ENCODE data around the gene ACAD11.
"Not testable (repeated sequence)": the region's sequence is repeated elsewhere in the genome, so short reads cannot be mapped to it uniquely, and the experiment has no call there.

Gene ACAD11

GRCh38 chr3:132598181-132598580 is 61.4 kb downstream of the ACAD11 start:
- DNase-seq (ENCODE audit: low spot score), result no peak

GRCh38 chr3:132597660-132598059 is 61.9 kb downstream of the ACAD11 start:
- DNase-seq (ENCODE audit: low spot score), result no peak

GRCh38 chr3:132596816-132597433 is 62.7 kb downstream of the ACAD11 start, which contains the start of gene ACKR4:
ACKR4 (plus strand) TSS chr3:132597270; CDS start chr3:132600398, 3,128 bp downstream.
- DNase-seq (ENCODE audit: low spot score), result no peak

- DNase-seq (ENCODE audit: low spot score), result no peak
These were observed 63.3 kb downstream of the ACAD11 start for GRCh38 chr3:132596326-132596725.

GRCh38 chr3:132595014-132595413 is 64.6 kb downstream of the ACAD11 start:
- DNase-seq (ENCODE audit: low spot score), result no peak

- no peak for DNase-seq (ENCODE audit: low spot score)
These were observed 65.1 kb downstream of the ACAD11 start for GRCh38 chr3:132594498-132594897.

- DNase-seq (ENCODE audit: low spot score), result no peak
These were observed 65.7 kb downstream of the ACAD11 start for GRCh38 chr3:132593947-132594323.

- no peak for DNase-seq (ENCODE audit: low spot score)
These were observed 66.2 kb downstream of the ACAD11 start for GRCh38 chr3:132593241-132593946.

GRCh38 chr3:132592216-132592615 is 67.4 kb downstream of the ACAD11 start:
- no peak for DNase-seq (ENCODE audit: low spot score)

GRCh38 chr3:132587401-132587800 is 72.2 kb downstream of the ACAD11 start:
- DNase-seq (ENCODE audit: low spot score), result no peak

GRCh38 chr3:132573797-132574211 is 85.8 kb downstream of the ACAD11 start:
- no peak for DNase-seq (ENCODE audit: low spot score)

- DNase-seq (ENCODE audit: low spot score), result no peak
These were observed 89.6 kb downstream of the ACAD11 start for GRCh38 chr3:132570016-132570415.

GRCh38 chr3:132569580-132569979 is 90.0 kb downstream of the ACAD11 start:
- no peak for DNase-seq (ENCODE audit: low spot score)

- DNase-seq (ENCODE audit: low spot score), result no peak
These were observed 90.5 kb downstream of the ACAD11 start for GRCh38 chr3:132569153-132569552.

GRCh38 chr3:132568422-132568821 is 91.2 kb downstream of the ACAD11 start:
- DNase-seq (ENCODE audit: low spot score), result no peak

GRCh38 chr3:132564070-132564465 is 95.5 kb downstream of the ACAD11 start:
- DNase-seq (ENCODE audit: low spot score), result no peak

GRCh38 chr3:132563420-132564069 is 96.1 kb downstream of the ACAD11 start:
- no peak for DNase-seq (ENCODE audit: low spot score)

GRCh38 chr3:132561003-132561402 is 98.6 kb downstream of the ACAD11 start:
- no peak for DNase-seq (ENCODE audit: low spot score)

GRCh38 chr3:132556508-132557159 is 103.0 kb downstream of the ACAD11 start:
- no peak for DNase-seq (ENCODE audit: low spot score)

GRCh38 chr3:132556036-132556386 is 103.6 kb downstream of the ACAD11 start:
- not testable (repeated sequence) for DNase-seq (ENCODE audit: low spot score)

GRCh38 chr3:132555306-132556035 is 104.1 kb downstream of the ACAD11 start:
- DNase-seq (ENCODE audit: low spot score), result no peak

GRCh38 chr3:132554437-132554836 is 105.2 kb downstream of the ACAD11 start:
- DNase-seq (ENCODE audit: low spot score), result no peak
